ENCODE data around the gene SELENOF. TPM values are rescaled to one million over a fixed set of nuclear protein-coding genes. Genes with fewer than 3 reads are reported as not detected.

The SELENOF gene
- total RNA-seq, 1 donor from 2014 or later, result 241 TPM

GRCh38 chr1:86856196-86856595, 57.7 kb downstream of the SELENOF start:
- no peak for TF ChIP-seq EZH2 (IDR thresholded peaks at IDR 0.05)
- TF ChIP-seq EZH2phosphoT487 (IDR thresholded peaks at IDR 0.05), result no peak
- TF ChIP-seq, protein P1, sequence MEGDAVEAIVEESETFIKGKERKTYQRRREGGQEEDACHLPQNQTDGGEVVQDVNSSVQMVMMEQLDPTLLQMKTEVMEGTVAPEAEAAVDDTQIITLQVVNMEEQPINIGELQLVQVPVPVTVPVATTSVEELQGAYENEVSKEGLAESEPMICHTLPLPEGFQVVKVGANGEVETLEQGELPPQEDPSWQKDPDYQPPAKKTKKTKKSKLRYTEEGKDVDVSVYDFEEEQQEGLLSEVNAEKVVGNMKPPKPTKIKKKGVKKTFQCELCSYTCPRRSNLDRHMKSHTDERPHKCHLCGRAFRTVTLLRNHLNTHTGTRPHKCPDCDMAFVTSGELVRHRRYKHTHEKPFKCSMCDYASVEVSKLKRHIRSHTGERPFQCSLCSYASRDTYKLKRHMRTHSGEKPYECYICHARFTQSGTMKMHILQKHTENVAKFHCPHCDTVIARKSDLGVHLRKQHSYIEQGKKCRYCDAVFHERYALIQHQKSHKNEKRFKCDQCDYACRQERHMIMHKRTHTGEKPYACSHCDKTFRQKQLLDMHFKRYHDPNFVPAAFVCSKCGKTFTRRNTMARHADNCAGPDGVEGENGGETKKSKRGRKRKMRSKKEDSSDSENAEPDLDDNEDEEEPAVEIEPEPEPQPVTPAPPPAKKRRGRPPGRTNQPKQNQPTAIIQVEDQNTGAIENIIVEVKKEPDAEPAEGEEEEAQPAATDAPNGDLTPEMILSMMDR (IDR thresholded peaks at IDR 0.05), result no peak
- Histone ChIP-seq H2AFZ (replicated peaks) (no peak overlapping the region), H3K27me3 (no peaks in the 10 kb centered on the region), H3K79me2 (ENCODE audit: low read depth) (no peaks in the 10 kb centered on the region), H4K20me1 (ENCODE audit: low read depth) (no peaks in the 10 kb centered on the region), H3K4me2 (no peak overlapping the region), H3K9ac (no peak overlapping the region), H3K27ac (no peak overlapping the region), H3F3A (ENCODE audit: low read depth) (no peaks in the 10 kb centered on the region), H3K36me3 (no peaks in the 10 kb centered on the region), H3K4me1 (no peaks in the 10 kb centered on the region), H3K4me3 (no peak overlapping the region), H3K9me3 (ENCODE audit: low read depth) (no peaks in the 10 kb centered on the region)
- no peak overlapping the region for H3K27ac Mint-ChIP-seq
- no peaks in the 10 kb centered on the region for H3K4me1 Mint-ChIP-seq
- peaks cover 2% of the 10 kb centered on the region for H3K9me3 Mint-ChIP-seq
- no peak overlapping the region for H3K4me3 Mint-ChIP-seq
- H3K27me3 Mint-ChIP-seq (ENCODE audit: insufficient read depth, low read depth), result peaks cover 2% of the 10 kb centered on the region
- no peak for DNase-seq (ENCODE audit: low spot score)
- H3K36me3 Mint-ChIP-seq, result peaks cover 4% of the 10 kb centered on the region

DNA sequence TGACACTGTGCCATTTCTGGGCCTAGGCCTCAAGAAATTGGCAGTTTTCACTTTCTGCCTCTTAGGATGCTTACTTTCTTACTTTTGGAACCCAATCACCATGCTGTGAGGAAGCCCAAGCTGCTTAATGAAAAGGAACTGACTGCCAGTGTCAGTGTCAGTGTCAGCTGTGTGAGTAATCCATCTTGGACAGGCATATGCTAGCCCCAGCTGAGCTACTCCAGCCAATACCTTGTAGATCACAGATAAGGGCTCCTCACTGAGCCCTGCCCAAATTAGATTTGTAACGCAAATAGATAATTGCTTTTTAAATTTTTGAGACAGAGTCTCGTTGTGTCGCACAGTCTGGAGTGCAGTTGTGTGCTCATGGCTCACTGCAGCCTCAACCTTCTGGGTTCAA, 59.6 kb downstream of the SELENOF start:
- Mint-ChIP-seq H3K27ac (no peak overlapping the region), H3K9me3 (peaks cover 2% of the 10 kb centered on the region)
- TF ChIP-seq EZH2 (IDR thresholded peaks at IDR 0.05) (no peak), EZH2phosphoT487 (IDR thresholded peaks at IDR 0.05) (no peak)
- TF ChIP-seq, protein P1 (IDR thresholded peaks at IDR 0.05), result no peak

DNA sequence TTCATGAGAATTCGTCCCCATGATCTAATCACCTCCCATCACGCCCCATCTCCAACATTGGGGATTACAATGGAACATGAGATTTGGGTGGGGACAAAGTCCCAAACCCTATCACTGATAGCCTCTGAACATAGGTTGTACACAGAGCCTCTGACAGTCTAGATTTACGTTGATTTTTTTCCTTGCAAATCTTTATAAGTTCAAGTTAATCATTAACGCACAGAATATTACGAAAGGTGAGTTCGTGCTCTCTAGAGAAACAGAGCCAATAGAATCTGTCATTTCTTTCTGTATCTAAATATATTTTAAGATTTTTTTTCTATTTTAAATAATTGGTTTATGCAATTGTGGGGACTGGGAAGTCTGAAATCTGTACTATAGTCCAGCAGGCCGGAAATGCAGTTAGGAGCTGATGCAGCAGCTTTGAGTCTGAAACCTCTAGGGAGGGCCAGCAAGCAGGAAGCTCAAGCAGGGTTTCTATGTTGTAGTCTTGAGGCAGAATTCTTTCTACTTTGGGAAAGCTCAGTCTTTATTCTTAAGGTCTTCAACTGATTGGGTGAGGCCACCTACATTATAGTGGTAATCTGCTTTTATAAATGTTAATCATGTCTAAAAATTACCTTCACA, 61.0 kb downstream of the SELENOF start:
- no peak overlapping the region for H3K4me2 ChIP-seq
- H3K27me3 Mint-ChIP-seq (ENCODE audit: insufficient read depth, low read depth), result peaks cover 2% of the 10 kb centered on the region
- H3K9me3 Mint-ChIP-seq, result peaks cover 2% of the 10 kb centered on the region
- H3K79me2 ChIP-seq (ENCODE audit: low read depth), result no peaks in the 10 kb centered on the region
- H3K9ac ChIP-seq, result no peak overlapping the region
- H3K27ac ChIP-seq, result no peak overlapping the region
- H3K36me3 Mint-ChIP-seq, result no peaks in the 10 kb centered on the region
- H2AFZ ChIP-seq (replicated peaks), result no peak overlapping the region
- no peak for DNase-seq (ENCODE audit: low spot score)
- H3K4me1 ChIP-seq, result no peaks in the 10 kb centered on the region
- no peak overlapping the region for H3K27ac Mint-ChIP-seq
- H3K9me3 ChIP-seq (ENCODE audit: low read depth), result no peaks in the 10 kb centered on the region
- H3K4me3 Mint-ChIP-seq, result no peak overlapping the region
- no peaks in the 10 kb centered on the region for H3F3A ChIP-seq (ENCODE audit: low read depth)
- no peaks in the 10 kb centered on the region for H4K20me1 ChIP-seq (ENCODE audit: low read depth)
- no peaks in the 10 kb centered on the region for H3K27me3 ChIP-seq
- H3K36me3 ChIP-seq, result no peaks in the 10 kb centered on the region
- TF ChIP-seq, protein P1 (IDR thresholded peaks at IDR 0.05), result no peak
- no peak for TF ChIP-seq EZH2phosphoT487 (IDR thresholded peaks at IDR 0.05)
- TF ChIP-seq EZH2 (IDR thresholded peaks at IDR 0.05), result no peak
- no peaks in the 10 kb centered on the region for H3K4me1 Mint-ChIP-seq
- H3K4me3 ChIP-seq, result no peak overlapping the region

More for the DNA sequence above, 59.6 kb downstream of the SELENOF start:
- H3K27me3 ChIP-seq, result no peaks in the 10 kb centered on the region
- H3K36me3 ChIP-seq, result no peaks in the 10 kb centered on the region
- no peaks in the 10 kb centered on the region for H3F3A ChIP-seq (ENCODE audit: low read depth)
- H3K4me3 ChIP-seq, result no peak overlapping the region
- H3K27ac ChIP-seq, result no peak overlapping the region
- peaks cover 2% of the 10 kb centered on the region for H3K27me3 Mint-ChIP-seq (ENCODE audit: insufficient read depth, low read depth)
- H3K4me3 Mint-ChIP-seq, result no peak overlapping the region
- no peaks in the 10 kb centered on the region for H4K20me1 ChIP-seq (ENCODE audit: low read depth)
- no peak overlapping the region for H2AFZ ChIP-seq (replicated peaks)
- no peaks in the 10 kb centered on the region for H3K4me1 ChIP-seq
- no peaks in the 10 kb centered on the region for H3K9me3 ChIP-seq (ENCODE audit: low read depth)
- peaks cover 2% of the 10 kb centered on the region for H3K36me3 Mint-ChIP-seq
- no peaks in the 10 kb centered on the region for H3K4me1 Mint-ChIP-seq
- no peak for DNase-seq (ENCODE audit: low spot score)
- H3K4me2 ChIP-seq, result no peak overlapping the region
- H3K9ac ChIP-seq, result no peak overlapping the region
- no peaks in the 10 kb centered on the region for H3K79me2 ChIP-seq (ENCODE audit: low read depth)

Measured in neural progenitor cell (in vitro differentiated cells).